HG03039 (cell line): ENCODE data around the gene MKRN1.
A peak's percentile ranks its signal among the peaks of the same experiment; 100 is the strongest.
"Not testable (repeated sequence)": the region's sequence is repeated elsewhere in the genome, so short reads cannot be mapped to it uniquely, and the experiment has no call there.

Source experiments
- ATAC-seq: cut with Tn5 transposase; IDR thresholded peaks from one replicate; pipeline ENCODE4 v1.9.1; 2021; ENCODE audit warnings: mild to moderate bottlenecking, moderate library complexity; ENCODE audit not compliant: unreplicated experiment

The MKRN1 gene

GRCh38 chr7:140485500-140486265 lies 6.4 kb upstream of the MKRN1 start:
- no peak for ATAC-seq

GRCh38 chr7:140484951-140485499 lies 5.7 kb upstream of the MKRN1 start:
- no peak for ATAC-seq

- no peak for ATAC-seq
Measured at GRCh38 chr7:140484479-140484878, 5.2 kb upstream of the MKRN1 start.

- no peak for ATAC-seq
Measured at GRCh38 chr7:140479739-140480084, 407 bp upstream of the MKRN1 start.

GRCh38 chr7:140478246-140479061 lies 851 bp downstream of the MKRN1 start:
- ATAC-seq = peak; percentile 18

GRCh38 chr7:140476698-140477261 lies 2.5 kb downstream of the MKRN1 start:
- no peak for ATAC-seq

- ATAC-seq = no peak
Measured at GRCh38 chr7:140475747-140476333, 3.5 kb downstream of the MKRN1 start.

- no peak for ATAC-seq
Measured at GRCh38 chr7:140463111-140463510, 16.2 kb downstream of the MKRN1 start.

- ATAC-seq = no peak
Measured at GRCh38 chr7:140458916-140459315, 20.4 kb downstream of the MKRN1 start.

- no peak for ATAC-seq
Measured at GRCh38 chr7:140458201-140458600, 21.1 kb downstream of the MKRN1 start.

- no peak for ATAC-seq
Measured at GRCh38 chr7:140456551-140457051, 22.7 kb downstream of the MKRN1 start.

GRCh38 chr7:140455743-140456142 lies 23.6 kb downstream of the MKRN1 start:
- ATAC-seq = no peak

GRCh38 chr7:140454657-140455015 lies 24.7 kb downstream of the MKRN1 start:
- ATAC-seq = no peak

- ATAC-seq = not testable (repeated sequence)
Measured at GRCh38 chr7:140453785-140454656, 25.3 kb downstream of the MKRN1 start.

GRCh38 chr7:140453273-140453672 lies 26.0 kb downstream of the MKRN1 start:
- ATAC-seq = no peak

GRCh38 chr7:140451716-140452115 lies 27.6 kb downstream of the MKRN1 start:
- ATAC-seq = no peak

- no peak for ATAC-seq
Measured at GRCh38 chr7:140448781-140449480, 30.4 kb downstream of the MKRN1 start.

GRCh38 chr7:140447841-140448240 lies 31.5 kb downstream of the MKRN1 start:
- ATAC-seq = no peak

- ATAC-seq = no peak
Measured at GRCh38 chr7:140446467-140446866, 32.8 kb downstream of the MKRN1 start.

- ATAC-seq = no peak
Measured at GRCh38 chr7:140441519-140441918, 37.8 kb downstream of the MKRN1 start.
